PC-9 (cell line): ENCODE data around the gene NUP188.

Experiments used
- CTCF ChIP-seq: fragments of 200-600 bp; sonication (generic); conservative IDR thresholded peaks from 2 replicates; pipeline ENCODE4 v1.6.1; 2017; ENCODE audit warnings: mixed run types, antibody characterized with exemption, mild to moderate bottlenecking, moderate library complexity
- EZH2 ChIP-seq: fragments of 200-600 bp; sonication (generic); IDR thresholded peaks from 2 replicates; pipeline ENCODE4 v1.8.0; 2017; ENCODE audit warnings: antibody characterized with exemption, low read depth

DNA sequence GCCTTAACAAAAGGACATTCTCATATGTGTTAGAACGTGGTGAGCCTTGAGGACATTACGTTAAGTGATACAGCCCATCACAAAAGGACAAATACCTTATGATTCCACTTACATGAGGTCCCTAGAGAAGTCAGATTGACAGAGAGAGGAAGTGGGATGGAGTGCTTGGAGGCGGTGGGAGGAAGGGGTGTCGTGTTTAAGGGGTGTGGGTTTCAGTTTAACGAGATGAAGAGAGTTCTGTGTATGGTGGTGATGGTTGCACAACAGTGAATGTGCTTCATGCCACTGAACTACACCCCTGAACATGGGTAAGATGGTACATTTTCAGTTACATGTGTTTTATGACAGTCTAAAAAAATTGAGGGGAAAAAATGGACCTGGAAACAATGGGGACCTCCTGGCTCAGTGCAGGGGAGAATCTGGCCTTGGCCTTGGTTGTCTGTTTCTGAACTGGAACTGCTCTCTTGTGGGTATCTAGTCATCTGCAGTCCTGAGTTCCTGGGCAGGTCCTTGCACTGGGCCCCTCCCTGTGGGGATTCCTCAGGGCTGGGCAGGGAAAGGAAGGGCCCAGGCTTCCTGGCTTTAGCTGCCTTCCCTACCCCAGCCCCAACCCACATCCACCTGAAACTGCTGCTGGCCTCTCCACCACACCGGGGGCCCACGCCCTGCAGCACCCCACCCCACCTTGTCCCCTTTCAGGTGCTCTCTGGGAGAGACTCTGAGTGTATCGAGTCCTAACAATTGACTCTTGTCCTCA is 47.8 kb upstream of the NUP188 start:
- no peak for TF ChIP-seq EZH2
- TF ChIP-seq CTCF = no peak
